Heart left ventricle (tissue), 13 donors: Measurements from ENCODE around the gene SLC52A3.

ENCODE experiments used
- CTCF ChIP-seq, 12 donors: fragments of 200-600 bp; sonication (generic) in 4 of 12; IDR thresholded peaks; one replicate each; pipeline versions ENCODE4 v1.5.0 to v1.8.0; 2018 to 2022; ENCODE audit warnings: antibody characterized with exemption in 12 of 12, mild to moderate bottlenecking in 5 of 12
- POLR2A ChIP-seq, 2 donors: fragments of 450-650 bp; IDR thresholded peaks; one replicate each; pipeline ENCODE4 v1.6.1; 2017; ENCODE audit warnings: antibody characterized with exemption in 2 of 2, mild to moderate bottlenecking in 2 of 2, moderate library complexity in 2 of 2
- donor health status: ischemic (EF 13 %, LVEDD 7.1; RV severe dilation, severe dysfunction).
- donor health status: DM: no; HTN: yes; CAD: no.
- donor health status: DM: no; HTN: no; CAD: no.
- donor health status: ischemic (EF 25% LVEDD 6.9; RV normal size, moderate dysfunction).
- donor health status: ischemic (EF 25% LVEDD 5.7; RV mildly dilated, moderate dysfunction).
- donor health status: ischemic (EF 35%, LVEDD 5.7; RV mildly dilated, moderate dysfunction).
- donor health status: nonischemic (EF 11% LVEDD 7.7; RV severe dilation, severe dysfunction).
- donor health status: DM: yes; HTN: yes; CAD: no.
- donor health status: PGD.
- donor health status: ischemic (EF 29% LVEDD 5.4; RV normal size, mild dysfunction).
- donor health status: nonischemic (EF 23%, LVEDD 6.1; RV moderate dilation, normal function).

GRCh38 chr20:761418-762381, 6.6 kb downstream of the SLC52A3 start:
- TF ChIP-seq CTCF (IDR thresholded peaks at IDR 0.05) = no peak
- TF ChIP-seq POLR2A (IDR thresholded peaks at IDR 0.05) = no peak
